Globus pallidus (tissue), 1 donor: ENCODE data around the gene HAGH.

Source experiments
- DNase-seq: peaks from one replicate; pipeline ENCODE4 v3.0.0-alpha.2; 2015; ENCODE audit warnings: low spot score

The HAGH gene

GRCh38 chr16:1762196-1762878 lies 64.3 kb downstream of the HAGH start:
- DNase-seq = no peak

GRCh38 chr16:1761751-1762150 lies 64.9 kb downstream of the HAGH start:
- no peak for DNase-seq

- DNase-seq = no peak
These were observed 65.7 kb downstream of the HAGH start for GRCh38 chr16:1760911-1761310.

- no peak for DNase-seq
These were observed 67.1 kb downstream of the HAGH start for GRCh38 chr16:1759511-1759910.

GRCh38 chr16:1758923-1759322 lies 67.7 kb downstream of the HAGH start:
- no peak for DNase-seq

- no peak for DNase-seq
These were observed 68.7 kb downstream of the HAGH start for GRCh38 chr16:1757714-1758461.
